ENCODE measurements around the gene RGS6.

GRCh38 chr14:72444701-72445100 lies 512.5 kb downstream of the RGS6 start:
- TF ChIP-seq CTCF (IDR thresholded peaks at IDR 0.05; ENCODE audit: insufficient read depth, low read depth, low read length) (no peak), EZH2 (IDR thresholded peaks at IDR 0.05; ENCODE audit: insufficient read depth, low read length) (no peak)

Measured in astrocyte (in vitro differentiated cells and primary cell).